ENCODE measurements around the gene FHL1. TPM values are rescaled to one million over a fixed set of nuclear protein-coding genes. Genes with fewer than 3 reads are reported as not detected.
A peak's percentile ranks its signal among the peaks of the same experiment; 100 is the strongest.
"Not testable (repeated sequence)": the region's sequence is repeated elsewhere in the genome, so short reads cannot be mapped to it uniquely, and the experiment has no call there.

The FHL1 gene
- total RNA-seq, 4 donors from 2014 or later, result 85.9 to 140 (median 107) TPM

DNA sequence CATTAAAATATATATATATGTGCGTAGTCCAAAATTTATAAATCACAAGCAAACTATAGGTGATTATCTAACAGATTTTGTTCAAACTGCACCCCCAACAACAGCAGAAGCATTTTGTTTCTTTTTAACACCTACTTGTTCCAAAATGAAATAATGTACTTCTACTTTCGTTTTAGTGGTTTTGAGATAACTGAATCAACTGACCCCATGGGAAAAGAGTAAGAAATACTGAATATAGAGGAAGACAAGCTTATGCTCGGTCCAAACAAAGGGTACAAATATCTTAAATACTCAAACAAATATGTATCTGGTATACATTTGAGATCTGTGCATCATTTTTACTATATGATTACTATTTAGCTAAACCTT is 81.5 kb downstream of the FHL1 start:
- intact Hi-C loops (cut with DNase I; ENCODE audit: low total_unique reads), result no loop called here
- 64 to 84% methylated on average over 3 of the region's 3 CpGs for WGBS, 2 donors
- no peak for DNase-seq (ENCODE audit: low spot score in 2 of 2)
- H3K4me3 ChIP-seq (ENCODE audit: low read depth, poor library complexity, severe bottlenecking), result no peak overlapping the region
- TF ChIP-seq POLR2A (IDR thresholded peaks at IDR 0.05), result no peak
- TF ChIP-seq, protein P1, sequence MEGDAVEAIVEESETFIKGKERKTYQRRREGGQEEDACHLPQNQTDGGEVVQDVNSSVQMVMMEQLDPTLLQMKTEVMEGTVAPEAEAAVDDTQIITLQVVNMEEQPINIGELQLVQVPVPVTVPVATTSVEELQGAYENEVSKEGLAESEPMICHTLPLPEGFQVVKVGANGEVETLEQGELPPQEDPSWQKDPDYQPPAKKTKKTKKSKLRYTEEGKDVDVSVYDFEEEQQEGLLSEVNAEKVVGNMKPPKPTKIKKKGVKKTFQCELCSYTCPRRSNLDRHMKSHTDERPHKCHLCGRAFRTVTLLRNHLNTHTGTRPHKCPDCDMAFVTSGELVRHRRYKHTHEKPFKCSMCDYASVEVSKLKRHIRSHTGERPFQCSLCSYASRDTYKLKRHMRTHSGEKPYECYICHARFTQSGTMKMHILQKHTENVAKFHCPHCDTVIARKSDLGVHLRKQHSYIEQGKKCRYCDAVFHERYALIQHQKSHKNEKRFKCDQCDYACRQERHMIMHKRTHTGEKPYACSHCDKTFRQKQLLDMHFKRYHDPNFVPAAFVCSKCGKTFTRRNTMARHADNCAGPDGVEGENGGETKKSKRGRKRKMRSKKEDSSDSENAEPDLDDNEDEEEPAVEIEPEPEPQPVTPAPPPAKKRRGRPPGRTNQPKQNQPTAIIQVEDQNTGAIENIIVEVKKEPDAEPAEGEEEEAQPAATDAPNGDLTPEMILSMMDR (IDR thresholded peaks at IDR 0.05), result no peak

DNA sequence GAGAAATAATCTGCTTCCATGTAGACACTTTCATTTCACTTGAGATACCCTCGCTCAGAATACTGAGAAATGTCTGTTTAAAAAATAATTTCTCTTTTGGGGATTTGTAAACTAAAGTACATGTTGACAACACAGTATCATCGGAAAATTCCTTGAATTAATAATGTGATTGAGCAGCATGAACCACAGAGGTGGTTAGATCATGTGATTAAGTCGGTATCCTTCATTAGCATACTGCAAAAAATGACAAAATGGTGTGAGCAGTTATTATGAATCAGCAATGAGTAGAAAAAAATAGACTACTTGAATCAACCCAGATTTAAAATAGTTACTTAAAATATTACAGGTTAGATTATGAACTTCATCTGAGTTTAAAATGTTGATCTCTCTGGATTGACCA is 89.7 kb downstream of the FHL1 start:
- no peak for TF ChIP-seq POLR2A (IDR thresholded peaks at IDR 0.05)
- TF ChIP-seq, protein P1 (IDR thresholded peaks at IDR 0.05), result no peak
- no peak overlapping the region for H3K4me3 ChIP-seq (ENCODE audit: low read depth, poor library complexity, severe bottlenecking)
- intact Hi-C loops (cut with DNase I; ENCODE audit: low total_unique reads), result no loop called here

DNA sequence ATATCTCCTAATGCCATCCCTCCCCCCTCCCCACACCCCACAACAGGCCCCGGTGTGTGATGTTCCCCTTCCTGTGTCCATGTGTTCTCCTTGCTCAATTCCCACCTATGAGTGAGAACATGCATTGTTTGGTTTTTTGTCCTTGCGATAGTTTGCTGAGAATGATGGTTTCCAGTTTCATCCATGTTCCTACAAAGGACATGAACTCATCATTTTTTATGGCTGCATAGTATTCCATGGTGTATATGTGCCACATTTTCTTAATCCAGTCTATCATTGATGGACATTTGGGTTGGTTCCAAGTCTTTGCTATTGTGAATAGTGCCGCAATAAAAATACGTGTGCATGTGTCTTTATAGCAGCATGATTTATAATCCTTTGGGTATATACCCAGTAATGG is 90.5 kb downstream of the FHL1 start:
- DNase-seq (ENCODE audit: low spot score in 2 of 2); intact Hi-C loops (cut with DNase I; ENCODE audit: low total_unique reads); H3K4me3 ChIP-seq (ENCODE audit: low read depth, poor library complexity, severe bottlenecking): not testable (repeated sequence)
- WGBS, 2 donors, result 93 to 98% methylated on average over 4 of the region's 4 CpGs

More for the DNA sequence above, 89.7 kb downstream of the FHL1 start:
- DNase-seq (ENCODE audit: low spot score in 2 of 2), result no peak
- WGBS, 2 donors, result 67 to 88% methylated on average over 3 of the region's 3 CpGs

DNA sequence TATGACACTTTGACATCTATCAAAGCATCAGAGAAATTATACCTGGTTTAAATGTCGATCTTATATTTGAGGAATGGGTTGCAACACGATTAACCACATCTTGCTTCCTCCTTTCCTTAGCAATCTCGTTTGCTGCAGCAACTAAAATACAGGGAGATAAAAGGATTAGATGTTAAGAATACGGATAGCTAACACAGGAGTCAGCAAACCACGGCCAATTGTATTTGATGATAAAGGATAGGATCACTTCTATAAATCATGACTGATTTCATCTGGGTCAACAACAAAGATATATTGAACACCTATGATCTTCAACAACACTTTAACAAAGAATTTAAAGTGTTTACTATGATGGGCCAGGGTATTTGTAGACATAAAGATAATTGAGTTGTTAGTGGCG is 98.9 kb downstream of the FHL1 start:
- 68 to 83% methylated on average over 6 of the region's 6 CpGs for WGBS, 2 donors
- DNase-seq (ENCODE audit: low spot score in 2 of 2), result no peak
- TF ChIP-seq, protein P1 (IDR thresholded peaks at IDR 0.05), result no peak
- TF ChIP-seq POLR2A (IDR thresholded peaks at IDR 0.05), result no peak
- intact Hi-C loops (cut with DNase I; ENCODE audit: low total_unique reads), result loop anchor here (10.0 kb wide), 1 partner anchor 949 kb away; no protein-coding TSS in a partner anchor
- no peak overlapping the region for H3K4me3 ChIP-seq (ENCODE audit: low read depth, poor library complexity, severe bottlenecking)

DNA sequence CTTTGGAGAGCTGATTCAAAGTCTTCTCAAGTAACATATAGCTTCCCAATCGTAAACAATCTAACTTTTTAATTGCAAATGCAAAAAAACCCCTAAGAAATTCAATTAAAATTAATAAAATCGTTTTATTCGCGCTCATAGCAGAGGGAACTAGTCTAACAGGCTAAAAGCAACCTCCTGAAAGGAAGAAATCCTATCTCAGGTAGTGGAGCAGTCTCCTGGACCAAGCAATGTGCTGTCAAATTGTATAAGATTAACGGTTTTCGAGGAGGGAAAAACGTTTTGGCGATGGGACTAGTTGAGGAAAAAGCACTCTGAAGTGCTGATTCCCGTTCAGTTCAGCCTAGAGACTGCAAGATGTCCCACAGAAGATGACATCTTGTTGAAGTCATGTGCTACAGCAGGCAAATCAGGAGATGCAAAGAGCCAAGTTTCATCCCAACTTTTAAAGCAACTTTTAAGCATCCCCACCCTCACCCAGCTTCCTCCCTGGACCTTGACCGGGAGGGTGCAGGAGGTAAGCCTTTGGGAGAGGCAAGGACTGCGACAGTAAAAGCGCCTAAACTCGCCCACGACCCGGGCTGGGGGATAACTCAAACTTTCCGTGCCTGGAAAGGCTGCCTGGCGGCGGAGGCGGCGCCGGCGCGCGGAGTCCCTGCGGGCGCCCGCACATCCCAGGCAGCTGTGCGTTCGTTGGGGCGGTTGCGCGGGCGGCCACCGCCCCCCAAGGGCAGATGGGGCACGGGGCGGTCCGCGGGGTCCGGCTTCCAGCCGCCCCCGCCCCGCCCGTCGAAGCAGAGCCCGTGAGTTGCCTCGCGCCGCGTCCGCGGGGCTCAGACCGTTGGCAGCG is 103.1 kb downstream of the FHL1 start:
- intact Hi-C loops (cut with DNase I; ENCODE audit: low total_unique reads), result no loop called here
- peak overlapping the region; percentile 53 for H3K4me3 ChIP-seq (ENCODE audit: low read depth, poor library complexity, severe bottlenecking)
- WGBS, 2 donors, result 28 to 32% methylated on average over 9 to 53 of the region's 53 CpGs
- no peak for TF ChIP-seq POLR2A (IDR thresholded peaks at IDR 0.05)
- DNase-seq (ENCODE audit: low spot score in 2 of 2), result no peak

DNA sequence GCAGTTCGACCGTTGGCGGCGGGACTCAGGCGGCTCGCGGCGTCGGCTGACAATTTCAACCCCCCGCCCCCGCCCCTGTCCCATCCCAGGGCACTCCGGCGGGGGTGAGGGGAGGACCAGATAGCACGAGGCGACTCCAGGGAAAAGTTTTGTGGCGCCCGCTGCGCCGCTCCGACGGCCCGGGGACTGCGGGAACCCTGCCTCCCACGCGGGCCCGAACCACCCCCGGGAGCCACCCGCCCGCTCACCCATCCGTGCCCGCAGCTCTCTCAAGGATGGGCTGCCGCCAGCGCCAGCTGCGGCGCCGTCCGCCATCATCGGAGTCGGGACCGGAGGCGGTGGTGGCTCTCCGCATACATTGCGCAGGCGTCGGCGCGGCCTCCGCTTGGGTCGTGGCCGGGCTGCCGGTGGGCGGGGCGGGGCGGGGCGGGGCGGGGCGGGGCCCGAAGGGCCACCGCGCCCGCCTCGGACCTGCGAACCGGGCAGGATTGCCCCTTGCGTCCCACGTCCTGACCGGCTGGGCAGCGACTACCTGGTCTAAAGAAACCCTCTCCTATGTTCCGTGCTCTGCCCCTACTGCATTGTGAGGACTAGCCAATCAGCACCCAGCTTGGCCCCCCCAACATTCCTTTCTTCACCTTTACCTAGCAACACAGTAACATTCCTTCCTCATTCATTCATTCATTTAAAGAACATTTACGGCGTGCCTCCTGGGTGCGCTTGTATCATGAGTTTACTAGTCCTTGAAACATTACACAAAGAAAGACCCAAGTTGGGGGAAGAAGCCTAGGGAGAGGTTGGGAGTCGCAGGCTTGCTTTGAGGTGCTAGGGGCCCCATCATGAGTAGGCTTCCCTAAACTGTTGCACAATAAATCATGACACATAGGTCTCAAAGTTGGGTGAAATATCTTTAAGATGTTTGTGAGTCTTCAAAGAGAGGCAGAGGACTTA is 104.0 kb downstream of the FHL1 start, which contains the start of gene MAP7D3:
Gene MAP7D3, minus strand, starts transcription at position 360 of the 951 bp plus-strand sequence. Its CDS starts 42 bp downstream, at position 318.
- 9 to 34% methylated on average over 7 to 42 of the region's 73 CpGs for WGBS, 2 donors
- TF ChIP-seq POLR2A (IDR thresholded peaks at IDR 0.05), result no peak
- TF ChIP-seq, protein P1 (IDR thresholded peaks at IDR 0.05), result no peak
- peak within 1 kb of the TSS; percentile 53 for H3K4me3 ChIP-seq (ENCODE audit: low read depth, poor library complexity, severe bottlenecking)
- peak in 1 of 2 donors; percentile 90 for DNase-seq (ENCODE audit: low spot score in 2 of 2)
- intact Hi-C loops (cut with DNase I; ENCODE audit: low total_unique reads), result no loop called here

Measured in lower leg skin (tissue), 4 donors.